HEK293 (cell line): Measurements from ENCODE around the gene ATG2A.

Source experiments
- CTCF ChIA-PET: fragments of 350-600 bp; formaldehyde crosslinking; extraction: SDS; loops from one replicate; lab custom pipeline; 2021; ENCODE audit warnings: antibody characterized with exemption; lab: Yijun Ruan, JAX
- POLR2A ChIA-PET: fragments of 300-600 bp; formaldehyde crosslinking; extraction: SDS; loops from one replicate; lab custom pipeline; 2020; ENCODE audit warnings: antibody characterized with exemption, inconsistent platforms; lab: Yijun Ruan, JAX
- H3K27ac ChIP-seq: fragments of 200-500 bp; sonication (Bioruptor generic); 2 replicates; pipeline ENCODE4 v1.5.1; 2014; ENCODE audit warnings: low read depth, low read length, control low read depth, inconsistent platforms; ENCODE audit errors: extremely low read depth
- H3K36me3 ChIP-seq, 2 experiments: fragments of 200-500 bp in 1 of 2; sonication (Bioruptor generic) in 1 of 2; 1 replicate in 1 of 2; 2 replicates in 1 of 2; pipeline ENCODE4 v1.5.1; 2014 to 2017; ENCODE audit warnings: inconsistent platforms in 2 of 2, low read length in 2 of 2; ENCODE audit not compliant: control insufficient read depth in 2 of 2, insufficient read depth in 1 of 2
- H3K4me1 ChIP-seq: fragments of 200-500 bp; sonication (Bioruptor generic); 2 replicates; pipeline ENCODE4 v1.5.1; 2014; ENCODE audit warnings: mild to moderate bottlenecking, low read length, inconsistent platforms; ENCODE audit not compliant: control insufficient read depth, insufficient read depth
- H3K4me3 ChIP-seq: 2 replicates; pipeline ENCODE4 v1.5.1; 2011; ENCODE audit warnings: low read depth, mild to moderate bottlenecking, control low read depth, low read length, moderate library complexity
- H3K9me3 ChIP-seq: fragments of 200-500 bp; sonication (Bioruptor generic); 2 replicates; pipeline ENCODE4 v1.5.1; 2014; ENCODE audit warnings: low read depth, low read length, inconsistent platforms; ENCODE audit not compliant: control insufficient read depth, insufficient read depth
- HOXA7 ChIP-seq: sonication (generic); formaldehyde crosslinking; IDR thresholded peaks from 2 replicates; pipeline ENCODE4 v1.8.1; 2022; ENCODE audit warnings: missing genetic modification reagents, borderline replicate concordance
- HOXD13 ChIP-seq: sonication (generic); formaldehyde crosslinking; IDR thresholded peaks from 2 replicates; pipeline ENCODE4 v1.8.0; 2022; ENCODE audit warnings: missing genetic modification reagents, borderline replicate concordance
- KLF1 ChIP-seq: fragments of 450-650 bp; formaldehyde crosslinking; IDR thresholded peaks from 2 replicates; pipeline ENCODE4 v1.5.1; 2016; ENCODE audit warnings: missing biosample characterization, missing genetic modification characterization
- PRDM6 ChIP-seq: fragments of 450-650 bp; formaldehyde crosslinking; IDR thresholded peaks from 2 replicates; pipeline ENCODE4 v1.5.1; 2017; ENCODE audit warnings: missing biosample characterization, missing genetic modification characterization
- ZBTB21 ChIP-seq: fragments of 450-650 bp; formaldehyde crosslinking; IDR thresholded peaks from 2 replicates; pipeline ENCODE4 v1.5.1; 2017; ENCODE audit warnings: missing biosample characterization, missing genetic modification characterization
- ZNF157 ChIP-seq: fragments of 450-650 bp; formaldehyde crosslinking; IDR thresholded peaks from 2 replicates; pipeline ENCODE4 v1.5.1; 2016; ENCODE audit warnings: missing biosample characterization, missing genetic modification characterization
- ZNF2 ChIP-seq: fragments of 450-650 bp; formaldehyde crosslinking; IDR thresholded peaks from 2 replicates; pipeline ENCODE4 v1.5.1; 2016; ENCODE audit warnings: missing biosample characterization, missing genetic modification characterization
- ZNF311 ChIP-seq: fragments of 450-650 bp; formaldehyde crosslinking; IDR thresholded peaks from 2 replicates; pipeline ENCODE4 v1.5.1; 2017; ENCODE audit warnings: missing biosample characterization, missing genetic modification characterization, borderline replicate concordance
- ZNF335 ChIP-seq: fragments of 450-650 bp; formaldehyde crosslinking; conservative IDR thresholded peaks from 2 replicates; pipeline ENCODE4 v1.5.1; 2016; ENCODE audit warnings: missing biosample characterization, missing genetic modification characterization
- ZNF473 ChIP-seq: fragments of 450-650 bp; formaldehyde crosslinking; IDR thresholded peaks from 2 replicates; pipeline ENCODE4 v1.5.1; 2017; ENCODE audit warnings: missing biosample characterization, missing genetic modification characterization
- ZNF514 ChIP-seq: fragments of 450-650 bp; formaldehyde crosslinking; IDR thresholded peaks from 2 replicates; pipeline ENCODE4 v1.5.1; 2016; ENCODE audit warnings: missing biosample characterization, missing genetic modification characterization
- ZNF558 ChIP-seq: fragments of 450-650 bp; formaldehyde crosslinking; IDR thresholded peaks from 2 replicates; pipeline ENCODE4 v1.5.1; 2016; ENCODE audit warnings: missing biosample characterization, missing genetic modification characterization
- ZNF571 ChIP-seq: fragments of 450-650 bp; formaldehyde crosslinking; IDR thresholded peaks from 2 replicates; pipeline ENCODE4 v1.5.0; 2017; ENCODE audit warnings: missing biosample characterization, missing genetic modification characterization
- TF ChIP-seq, protein P1 (sequence below): fragments of 450-650 bp; formaldehyde crosslinking; IDR thresholded peaks from 2 replicates; pipeline ENCODE4 v1.5.1; 2017; ENCODE audit warnings: missing biosample characterization, missing genetic modification characterization
- TF ChIP-seq, protein P2 (sequence below): fragments of 450-650 bp; formaldehyde crosslinking; IDR thresholded peaks from 2 replicates; pipeline ENCODE4 v1.5.1; 2017; ENCODE audit warnings: missing biosample characterization, mild to moderate bottlenecking, missing genetic modification characterization, moderate library complexity

ATG2A gene

GRCh38 chr11:64876835-64877341, 40.1 kb downstream of the ATG2A start:
- TF ChIP-seq ZNF335 (peak; percentile 18; the same call in 1 of the 2 replicates), KLF1 (tag by site-specific recombination) (peak; percentile 45), PRDM6 (no peak), ZNF2 (tag by site-specific recombination) (no peak), ZNF514 (tag by site-specific recombination) (no peak)
- Histone ChIP-seq H3K4me1 (no peaks in the 10 kb centered on the region), H3K4me3 (peak overlapping the region; percentile 66), H3K27ac (no peak overlapping the region), H3K9me3 (no peaks in the 10 kb centered on the region), H3K36me3 (peaks cover 0 to 22% of the 10 kb centered on the region in 2 experiments; a peak in 1 of 3 replicates)
- CTCF ChIA-PET, result interaction anchor here (0.6 to 4.6 kb wide), 10 partner anchors 8 to 101 kb away, joined by 3 to 36 read pairs (median 8); no protein-coding TSS in a partner anchor
- POLR2A ChIA-PET, result interaction anchor here (0.6 to 2.8 kb wide), 5 partner anchors 8 to 98 kb away, joined by 3 to 23 read pairs (median 4); partner anchors contain the start of gene SF1

DNA sequence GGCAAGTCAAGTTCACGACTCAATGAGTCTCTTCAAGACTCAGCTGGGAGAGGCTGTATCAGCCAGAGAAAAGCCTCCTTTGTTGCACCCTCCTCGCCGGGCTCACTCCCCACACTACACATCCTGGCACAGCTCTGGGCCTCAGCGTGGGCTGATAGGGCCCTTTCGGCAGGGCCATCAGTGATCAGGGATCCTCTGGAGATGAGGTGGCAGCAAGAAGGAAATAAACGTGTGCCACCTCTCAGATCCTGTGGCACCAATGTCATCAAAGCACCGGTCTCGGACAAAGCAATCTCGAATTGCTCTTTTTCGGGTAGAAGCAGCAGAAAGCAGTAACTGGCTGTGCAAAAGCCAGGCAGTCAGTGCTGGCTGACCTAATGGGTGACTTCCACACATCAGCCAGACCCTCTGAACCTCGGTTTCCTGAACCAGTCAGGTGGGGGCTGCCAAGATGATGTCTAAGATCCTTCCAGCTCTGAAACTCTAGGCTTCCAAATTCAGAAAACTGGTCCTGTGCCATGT, 40.7 kb downstream of the ATG2A start:
- Histone ChIP-seq H3K9me3 (no peaks in the 10 kb centered on the region), H3K36me3 (peaks cover 0 to 27% of the 10 kb centered on the region in 2 experiments; a peak in 1 of 3 replicates), H3K27ac (no peak overlapping the region), H3K4me3 (no peak overlapping the region), H3K4me1 (no peaks in the 10 kb centered on the region)
- TF ChIP-seq ZBTB21, result no peak
- TF ChIP-seq, protein P1, sequence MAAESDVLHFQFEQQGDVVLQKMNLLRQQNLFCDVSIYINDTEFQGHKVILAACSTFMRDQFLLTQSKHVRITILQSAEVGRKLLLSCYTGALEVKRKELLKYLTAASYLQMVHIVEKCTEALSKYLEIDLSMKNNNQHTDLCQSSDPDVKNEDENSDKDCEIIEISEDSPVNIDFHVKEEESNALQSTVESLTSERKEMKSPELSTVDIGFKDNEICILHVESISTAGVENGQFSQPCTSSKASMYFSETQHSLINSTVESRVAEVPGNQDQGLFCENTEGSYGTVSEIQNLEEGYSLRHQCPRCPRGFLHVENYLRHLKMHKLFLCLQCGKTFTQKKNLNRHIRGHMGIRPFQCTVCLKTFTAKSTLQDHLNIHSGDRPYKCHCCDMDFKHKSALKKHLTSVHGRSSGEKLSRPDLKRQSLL (tag by site-specific recombination), result no peak
- ChIA-PET CTCF (interaction anchor here (0.6 to 4.6 kb wide), 7 partner anchors 9 to 29 kb away, joined by 3 to 36 read pairs (median 12); no protein-coding TSS in a partner anchor), POLR2A (interaction anchor here (1.2 to 2.8 kb wide), 3 partner anchors 9 to 97 kb away, joined by 3 to 23 read pairs (median 12); partner anchors contain the start of gene SF1)

GRCh38 chr11:64875369-64876228, 41.4 kb downstream of the ATG2A start:
- CTCF ChIA-PET, result interaction anchor here (0.6 to 4.6 kb wide), 10 partner anchors 9 to 32 kb away, joined by 3 to 36 read pairs (median 5); no protein-coding TSS in a partner anchor

More at GRCh38 chr11:64875369-64876228, 41.4 kb downstream of the ATG2A start:
- Histone ChIP-seq H3K36me3 (peaks cover 0 to 27% of the 10 kb centered on the region in 2 experiments; a peak in 1 of 3 replicates), H3K4me3 (no peak overlapping the region), H3K9me3 (no peaks in the 10 kb centered on the region), H3K4me1 (no peaks in the 10 kb centered on the region), H3K27ac (no peak overlapping the region)
- TF ChIP-seq ZNF311 (tag by site-specific recombination) (no peak), HOXD13 (no peak), HOXA7 (no peak), ZNF571 (tag by site-specific recombination) (no peak), ZNF157 (tag by site-specific recombination) (no peak), ZBTB21 (no peak), ZNF473 (tag by site-specific recombination) (no peak), ZNF558 (no peak)
- TF ChIP-seq, protein P2, sequence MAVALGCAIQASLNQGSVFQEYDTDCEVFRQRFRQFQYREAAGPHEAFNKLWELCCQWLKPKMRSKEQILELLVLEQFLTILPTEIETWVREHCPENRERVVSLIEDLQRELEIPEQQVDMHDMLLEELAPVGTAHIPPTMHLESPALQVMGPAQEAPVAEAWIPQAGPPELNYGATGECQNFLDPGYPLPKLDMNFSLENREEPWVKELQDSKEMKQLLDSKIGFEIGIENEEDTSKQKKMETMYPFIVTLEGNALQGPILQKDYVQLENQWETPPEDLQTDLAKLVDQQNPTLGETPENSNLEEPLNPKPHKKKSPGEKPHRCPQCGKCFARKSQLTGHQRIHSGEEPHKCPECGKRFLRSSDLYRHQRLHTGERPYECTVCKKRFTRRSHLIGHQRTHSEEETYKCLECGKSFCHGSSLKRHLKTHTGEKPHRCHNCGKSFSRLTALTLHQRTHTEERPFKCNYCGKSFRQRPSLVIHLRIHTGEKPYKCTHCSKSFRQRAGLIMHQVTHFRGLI, result no peak
- POLR2A ChIA-PET, result interaction anchor here (0.9 to 1.0 kb wide), 2 partner anchors 21 kb away, joined by 3 to 4 read pairs; no protein-coding TSS in a partner anchor
